ENCODE measurements around the gene SNED1. TPM values are rescaled to one million over a fixed set of nuclear protein-coding genes. Genes with fewer than 3 reads are reported as not detected.

SNED1 gene
- polyA plus RNA-seq, 3 donors: 0.02 to 3.4 (median 0.12) TPM

- H3K9me3 ChIP-seq (replicated peaks in 1 of 2; ENCODE audit: control insufficient read depth in 1 of 2, insufficient read depth in 1 of 2, low read length in 2 of 2): no peaks in the 10 kb centered on the region
- intact Hi-C loops (cut with micrococcal nuclease): no loop called here
- peaks cover 0 to 5% (median 2%) of the 10 kb centered on the region in 7 donors for H3K9me3 Mint-ChIP-seq
- peaks cover 0 to 9% of the 10 kb centered on the region in 2 donors for H3K27me3 ChIP-seq (ENCODE audit: control insufficient read depth in 2 of 2, insufficient read depth in 2 of 2, low read length in 2 of 2)
- no peaks in the 10 kb centered on the region for H4K20me1 ChIP-seq (ENCODE audit: insufficient read depth, low read length)
- H3K4me3 ChIP-seq (replicated peaks in 1 of 3; ENCODE audit: low read depth in 2 of 3, low read length in 3 of 3): peak overlapping the region in 2 of 3 experiments; percentile 23 to 62
- H3K27ac Mint-ChIP-seq: peak overlapping the region in 2 of 7 donors; percentile 28 to 45
- peak overlapping the region; percentile 59 for H3K9ac ChIP-seq (ENCODE audit: insufficient read depth, low read length, poor library complexity, severe bottlenecking)
- H3K4me3 Mint-ChIP-seq: peak overlapping the region; percentile 61 to 75
- DNase-seq: no peak
- peak overlapping the region; percentile 58 for H3K4me2 ChIP-seq (replicated peaks; ENCODE audit: extremely low read depth, low read length, poor library complexity, severe bottlenecking)
- peaks cover 9% of the 10 kb centered on the region for H3K4me1 Mint-ChIP-seq
- WGBS (ENCODE audit: insufficient coverage): 17% methylated on average over 6 of the region's 11 CpGs
- no peak for TF ChIP-seq CTCF (IDR thresholded peaks at IDR 0.05)
- peak overlapping the region in 1 of 2 donors; percentile 36 for H3K27ac ChIP-seq (ENCODE audit: low read depth in 1 of 2, low read length in 2 of 2)
- no peaks in the 10 kb centered on the region for H3K36me3 ChIP-seq (replicated peaks in 1 of 2; ENCODE audit: control insufficient read depth in 1 of 2, insufficient read depth in 2 of 2, low read length in 2 of 2)
- H3K27me3 Mint-ChIP-seq (ENCODE audit: low read depth in 3 of 3): peaks cover 13 to 26% (median 15%) of the 10 kb centered on the region in 3 donors
- H2AFZ ChIP-seq (ENCODE audit: insufficient read depth, low read depth, low read length, poor library complexity, severe bottlenecking): peak overlapping the region; percentile 86
- H3K36me3 Mint-ChIP-seq: no peaks in the 10 kb centered on the region
- H3K4me1 ChIP-seq (ENCODE audit: control insufficient read depth in 1 of 2, insufficient read depth in 2 of 2, low read length in 2 of 2): peaks cover 15% of the 10 kb centered on the region in 2 donors
- H3K79me2 ChIP-seq (ENCODE audit: insufficient read depth, low read length): no peaks in the 10 kb centered on the region
Measured at GRCh38 chr2:240986787-240987411, 11.5 kb upstream of the SNED1 start.

GRCh38 chr2:240987588-240987987 is 10.8 kb upstream of the SNED1 start:
- Mint-ChIP-seq H3K27ac (peak overlapping the region in 1 of 7 donors; percentile 28), H3K9me3 (peaks cover 0 to 5% (median 2%) of the 10 kb centered on the region in 7 donors), H3K4me3 (no peak overlapping the region), H3K36me3 (no peaks in the 10 kb centered on the region), H3K4me1 (peaks cover 13% of the 10 kb centered on the region), H3K27me3 (ENCODE audit: low read depth in 3 of 3) (peaks cover 11 to 26% (median 13%) of the 10 kb centered on the region in 3 donors)
- intact Hi-C loops (cut with micrococcal nuclease): no loop called here
- Histone ChIP-seq H2AFZ (ENCODE audit: insufficient read depth, low read depth, low read length, poor library complexity, severe bottlenecking) (peak overlapping the region; percentile 86), H3K79me2 (ENCODE audit: insufficient read depth, low read length) (no peaks in the 10 kb centered on the region), H3K36me3 (replicated peaks in 1 of 2; ENCODE audit: control insufficient read depth in 1 of 2, insufficient read depth in 2 of 2, low read length in 2 of 2) (no peaks in the 10 kb centered on the region), H4K20me1 (ENCODE audit: insufficient read depth, low read length) (no peaks in the 10 kb centered on the region), H3K9me3 (replicated peaks in 1 of 2; ENCODE audit: control insufficient read depth in 1 of 2, insufficient read depth in 1 of 2, low read length in 2 of 2) (no peaks in the 10 kb centered on the region), H3K4me3 (replicated peaks in 1 of 3; ENCODE audit: low read depth in 2 of 3, low read length in 3 of 3) (peak overlapping the region in 1 of 3 experiments; percentile 62), H3K27ac (ENCODE audit: low read depth in 1 of 2, low read length in 2 of 2) (peak overlapping the region in 1 of 2 donors; percentile 36), H3K9ac (ENCODE audit: insufficient read depth, low read length, poor library complexity, severe bottlenecking) (peak overlapping the region; percentile 59), H3K4me2 (replicated peaks; ENCODE audit: extremely low read depth, low read length, poor library complexity, severe bottlenecking) (peak overlapping the region; percentile 58), H3K4me1 (ENCODE audit: control insufficient read depth in 1 of 2, insufficient read depth in 2 of 2, low read length in 2 of 2) (peaks cover 15% of the 10 kb centered on the region in 2 donors), H3K27me3 (ENCODE audit: control insufficient read depth in 2 of 2, insufficient read depth in 2 of 2, low read length in 2 of 2) (peaks cover 0 to 9% of the 10 kb centered on the region in 2 donors)
- no peak for TF ChIP-seq CTCF (IDR thresholded peaks at IDR 0.05)
- 78% methylated on average over 4 of the region's 6 CpGs for WGBS (ENCODE audit: insufficient coverage)
- no peak for DNase-seq

Measured in CD14-positive monocyte (primary cell).